IPS-18a (cell line): ENCODE data around the gene CASTOR1.

ENCODE experiments used
- H3K27ac ChIP-seq: one replicate; pipeline ENCODE4 v1.5.1; 2013; ENCODE audit warnings: low read length
- H3K27me3 ChIP-seq: one replicate; pipeline ENCODE4 v1.6.1; 2013; ENCODE audit warnings: mild to moderate bottlenecking, low read length; ENCODE audit not compliant: control insufficient read depth, insufficient read depth
- H3K36me3 ChIP-seq: one replicate; pipeline ENCODE4 v1.6.1; 2013; ENCODE audit warnings: low read depth, low read length; ENCODE audit not compliant: control insufficient read depth
- H3K4me1 ChIP-seq: one replicate; pipeline ENCODE4 v1.6.1; 2013; ENCODE audit warnings: low read depth, low read length; ENCODE audit not compliant: control insufficient read depth
- H3K4me3 ChIP-seq: one replicate; pipeline ENCODE4 v1.5.1; 2013; ENCODE audit warnings: low read length
- H3K9ac ChIP-seq: one replicate; pipeline ENCODE4 v1.6.1; 2013; ENCODE audit warnings: mild to moderate bottlenecking, low read length, moderate library complexity
- H3K9me3 ChIP-seq: one replicate; pipeline ENCODE4 v1.6.1; 2013; ENCODE audit warnings: low read depth, low read length; ENCODE audit not compliant: control insufficient read depth

The CASTOR1 gene

DNA sequence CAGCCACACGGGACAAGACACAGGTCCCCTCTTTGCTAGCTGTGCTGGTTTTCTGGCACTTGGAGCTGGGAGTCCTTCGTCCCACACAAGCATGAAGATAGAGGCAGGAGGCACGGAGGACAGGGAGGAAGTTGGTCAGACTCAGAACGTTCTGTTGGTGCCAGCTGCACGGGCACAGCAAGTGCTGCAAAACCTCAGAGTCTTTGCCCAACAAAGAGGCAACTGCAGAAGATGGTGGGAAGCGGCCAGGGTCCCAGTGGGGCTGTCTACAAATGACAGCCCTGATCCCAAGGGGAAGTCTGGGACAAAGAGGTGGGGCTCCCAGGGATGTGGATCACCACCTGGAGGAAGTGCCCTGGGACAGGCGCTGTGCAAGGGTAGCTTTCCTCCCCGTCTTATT is 13.3 kb downstream of the CASTOR1 start:
- no peaks in the 10 kb centered on the region for H3K4me1 ChIP-seq

DNA sequence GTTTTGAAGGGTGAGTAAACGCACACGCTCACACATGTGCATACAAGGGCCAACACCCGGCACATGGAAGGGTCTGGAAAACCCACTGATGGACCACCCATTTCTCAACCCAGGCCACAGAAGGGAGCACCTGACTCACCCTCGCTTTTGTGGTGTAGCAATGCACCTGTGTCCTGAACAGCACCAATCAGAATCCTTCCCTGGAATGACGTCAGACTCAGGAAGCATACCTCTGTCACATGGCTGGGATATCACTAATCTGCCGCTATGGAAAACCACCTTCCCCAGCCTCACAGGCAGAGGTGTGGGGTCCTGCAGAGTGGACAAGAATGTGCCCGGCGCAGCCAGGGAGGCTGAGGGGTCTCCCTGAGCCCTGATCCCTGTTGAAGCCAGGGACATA is 13.7 kb downstream of the CASTOR1 start:
- Histone ChIP-seq H3K4me1 (no peaks in the 10 kb centered on the region), H3K27me3 (no peaks in the 10 kb centered on the region), H3K36me3 (no peaks in the 10 kb centered on the region), H3K4me3 (no peak overlapping the region), H3K9me3 (no peaks in the 10 kb centered on the region), H3K9ac (no peak overlapping the region), H3K27ac (no peak overlapping the region)

More for the DNA sequence above, 13.3 kb downstream of the CASTOR1 start:
- no peaks in the 10 kb centered on the region for H3K9me3 ChIP-seq
- H3K27ac ChIP-seq: no peak overlapping the region
- H3K36me3 ChIP-seq: no peaks in the 10 kb centered on the region
- no peak overlapping the region for H3K4me3 ChIP-seq
- H3K27me3 ChIP-seq: no peaks in the 10 kb centered on the region
- no peak overlapping the region for H3K9ac ChIP-seq

DNA sequence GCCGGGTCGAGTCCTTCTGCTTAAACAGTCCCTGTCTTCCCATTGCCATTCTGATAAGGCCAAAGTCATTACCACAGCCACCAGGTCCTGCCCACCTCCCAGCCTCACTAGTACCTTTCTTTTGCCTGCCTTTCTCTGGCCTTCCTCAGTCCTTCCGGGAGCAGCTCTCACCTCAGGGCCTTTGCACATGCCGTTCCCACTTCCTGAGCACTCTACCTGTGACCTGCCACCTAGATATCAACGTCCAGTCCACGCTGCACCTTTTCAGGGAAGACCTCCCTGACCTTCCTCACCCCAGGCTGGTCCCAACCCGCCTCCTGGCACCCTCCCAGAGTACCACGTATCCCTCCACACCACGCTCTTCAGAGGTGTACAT is 14.9 kb downstream of the CASTOR1 start:
- H3K9ac ChIP-seq: no peak overlapping the region

DNA sequence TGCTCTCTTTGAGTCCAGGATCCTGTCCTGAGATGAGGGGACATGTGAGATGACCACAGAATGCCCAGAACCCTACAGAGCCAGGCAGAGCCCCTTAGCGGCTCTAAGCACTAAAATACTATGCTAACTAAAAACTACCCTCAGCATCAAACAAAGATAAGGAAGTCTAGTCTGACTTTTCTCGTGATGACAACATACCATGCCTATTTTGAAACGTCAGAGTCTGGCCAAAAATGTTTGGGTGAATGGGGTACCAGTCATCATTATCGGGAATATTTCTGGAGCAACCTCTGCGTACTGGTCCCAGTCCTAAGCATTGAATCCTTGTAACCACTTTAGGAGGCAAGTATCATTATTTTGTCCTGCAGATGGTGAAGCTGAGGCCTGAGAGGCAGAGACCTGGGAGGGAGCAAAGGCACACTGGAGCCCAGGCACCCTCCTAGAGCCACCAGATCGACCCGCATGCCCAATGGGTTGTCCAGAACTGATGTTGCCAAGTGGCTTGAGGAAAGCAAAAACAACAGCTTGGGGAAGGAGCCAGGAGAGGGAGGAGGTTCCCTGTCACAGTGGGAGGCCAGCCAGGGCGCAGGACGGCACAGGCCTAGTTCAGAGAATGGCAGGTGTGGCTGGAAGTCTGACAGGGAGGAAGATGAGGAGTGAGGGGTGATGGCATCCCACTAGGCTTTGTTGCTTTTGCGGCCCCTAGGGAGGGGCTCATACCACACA is 15.4 kb downstream of the CASTOR1 start:
- Histone ChIP-seq H3K4me3 (no peak overlapping the region), H3K36me3 (no peaks in the 10 kb centered on the region), H3K27ac (no peak overlapping the region), H3K4me1 (no peaks in the 10 kb centered on the region), H3K9ac (no peak overlapping the region), H3K27me3 (no peaks in the 10 kb centered on the region), H3K9me3 (no peaks in the 10 kb centered on the region)

More for the DNA sequence above, 14.9 kb downstream of the CASTOR1 start:
- Histone ChIP-seq H3K27ac (no peak overlapping the region), H3K9me3 (no peaks in the 10 kb centered on the region), H3K36me3 (no peaks in the 10 kb centered on the region), H3K4me1 (no peaks in the 10 kb centered on the region), H3K4me3 (no peak overlapping the region), H3K27me3 (no peaks in the 10 kb centered on the region)

DNA sequence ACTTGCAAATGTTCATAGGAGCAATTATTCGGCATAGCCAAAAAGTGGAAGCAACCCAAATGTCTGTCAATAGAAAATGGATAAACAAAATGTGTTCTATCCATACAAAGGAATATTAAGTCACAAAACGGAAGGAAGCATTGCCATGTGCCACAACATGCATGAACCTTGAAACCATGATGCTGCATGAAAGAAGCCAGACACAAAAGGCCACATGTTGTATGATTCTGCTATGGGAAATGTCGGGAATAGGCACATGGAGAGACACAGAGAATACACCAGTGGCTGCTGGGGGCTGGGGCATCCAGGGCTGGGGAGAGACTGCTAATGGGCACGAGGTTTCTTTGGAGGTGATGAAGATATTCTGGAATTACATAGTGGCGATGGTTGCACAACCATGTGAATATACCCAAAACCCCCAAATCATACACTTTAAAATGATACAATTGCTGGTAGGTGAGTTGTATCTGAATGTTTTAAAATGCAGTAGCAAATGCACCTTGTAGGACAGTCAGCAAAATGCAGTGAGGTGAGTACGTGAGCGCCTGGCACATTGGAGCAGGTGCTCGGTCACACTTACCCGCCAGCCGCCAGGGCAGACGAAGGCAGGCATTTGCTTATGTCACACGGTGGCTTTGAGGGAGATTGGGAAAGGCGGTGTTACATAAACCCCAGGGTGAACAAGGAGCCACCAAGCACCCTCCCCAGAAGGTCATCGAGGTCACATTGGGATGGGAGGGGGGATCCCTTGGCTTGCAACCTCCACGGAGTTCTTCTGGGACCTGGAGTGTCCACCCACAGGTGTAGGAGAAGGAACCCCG is 16.3 kb downstream of the CASTOR1 start:
- Histone ChIP-seq H3K27ac (no peak overlapping the region), H3K27me3 (no peaks in the 10 kb centered on the region), H3K36me3 (no peaks in the 10 kb centered on the region), H3K9me3 (no peaks in the 10 kb centered on the region), H3K4me3 (no peak overlapping the region), H3K9ac (no peak overlapping the region), H3K4me1 (no peaks in the 10 kb centered on the region)

DNA sequence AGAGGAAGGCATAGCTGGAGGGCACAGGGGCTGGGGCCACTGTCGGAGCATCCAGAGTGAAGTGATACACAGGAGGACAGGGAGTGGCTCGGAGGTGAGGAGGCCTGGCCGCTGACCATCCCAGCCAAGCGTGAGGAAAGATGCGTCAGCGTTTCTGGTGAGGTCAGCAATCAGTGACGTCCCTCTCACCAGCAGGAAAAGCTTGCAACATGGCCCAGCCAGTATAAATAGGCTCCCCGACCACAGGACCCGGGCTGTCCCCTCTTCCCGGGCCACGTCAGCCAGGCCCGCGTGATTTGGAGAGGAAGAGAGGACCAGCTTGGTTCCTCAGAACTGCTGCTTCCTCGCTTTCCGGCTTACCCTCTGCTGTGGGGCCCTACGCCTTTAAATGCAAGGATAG is 18.5 kb downstream of the CASTOR1 start:
- H3K9ac ChIP-seq: no peak overlapping the region
- no peaks in the 10 kb centered on the region for H3K27me3 ChIP-seq
- H3K36me3 ChIP-seq: no peaks in the 10 kb centered on the region
- H3K9me3 ChIP-seq: no peaks in the 10 kb centered on the region
- no peaks in the 10 kb centered on the region for H3K4me1 ChIP-seq
- no peak overlapping the region for H3K27ac ChIP-seq
- H3K4me3 ChIP-seq: no peak overlapping the region

DNA sequence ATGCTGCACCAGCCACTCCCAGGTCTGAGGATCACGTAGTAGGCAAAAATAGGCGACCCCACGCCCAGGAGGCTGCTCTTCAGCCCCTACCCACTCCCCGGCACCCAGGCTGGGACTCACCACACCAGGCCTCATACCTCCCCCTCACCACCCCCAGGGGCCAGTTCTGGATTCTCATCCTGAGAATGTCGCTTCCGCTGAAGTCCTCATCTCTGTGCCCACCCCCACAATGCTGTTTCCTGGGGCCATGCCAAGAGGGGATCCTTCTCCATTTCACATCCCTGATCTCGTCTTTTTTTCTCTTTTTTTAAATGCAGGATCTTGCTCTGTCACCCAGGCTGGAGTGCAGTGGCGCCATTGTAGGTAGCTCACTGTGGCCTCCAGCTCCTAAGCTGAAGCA is 21.0 kb downstream of the CASTOR1 start:
- Histone ChIP-seq H3K4me3 (no peak overlapping the region), H3K9ac (no peak overlapping the region), H3K27me3 (peaks cover 3% of the 10 kb centered on the region), H3K9me3 (no peaks in the 10 kb centered on the region), H3K36me3 (no peaks in the 10 kb centered on the region), H3K27ac (no peak overlapping the region), H3K4me1 (no peaks in the 10 kb centered on the region)

DNA sequence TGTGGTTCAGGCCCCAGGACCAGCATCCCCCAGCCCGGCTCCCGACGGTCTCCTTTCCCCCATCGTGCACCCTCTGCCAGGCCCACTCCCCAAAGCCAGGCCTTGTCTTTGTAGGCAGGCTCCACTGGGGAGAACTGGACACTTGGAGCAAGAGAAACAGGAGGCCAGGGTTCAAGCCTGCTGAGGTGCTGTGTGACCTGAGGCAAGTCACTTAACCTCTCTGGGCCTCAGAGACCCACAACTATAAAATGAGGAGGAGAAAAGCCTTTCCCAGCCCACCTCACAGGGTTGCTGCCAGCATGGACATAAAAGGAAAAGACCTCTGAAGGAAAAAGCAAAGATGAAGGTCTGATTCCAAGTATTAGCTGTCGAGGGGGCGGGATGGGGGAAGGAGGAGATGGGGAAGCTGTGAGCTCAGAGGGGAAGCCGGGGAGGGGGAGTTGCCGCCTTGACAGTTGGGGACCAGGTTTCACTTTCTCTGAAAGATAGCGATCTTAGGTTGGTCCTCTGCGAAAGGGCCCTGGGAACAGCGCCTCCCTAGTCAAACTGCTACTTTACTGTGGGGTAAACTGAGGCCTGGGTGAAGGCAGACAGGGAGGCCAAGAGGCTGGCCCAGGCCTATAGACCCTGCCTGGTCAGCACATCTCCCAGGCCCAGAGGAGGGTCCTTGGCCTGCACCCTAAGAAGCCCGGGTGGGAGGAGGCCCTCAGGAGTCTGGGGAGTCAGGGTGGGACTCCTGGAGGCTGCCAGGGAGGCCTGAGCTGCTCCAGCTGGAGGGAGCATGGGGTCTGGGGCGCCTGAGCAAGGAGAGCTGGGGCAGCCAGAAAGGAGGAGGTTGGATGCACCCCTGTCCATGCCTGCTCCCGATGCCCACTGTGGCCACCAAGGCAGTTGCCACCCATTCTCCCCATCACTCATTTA is 21.7 kb downstream of the CASTOR1 start:
- Histone ChIP-seq H3K4me3 (no peak overlapping the region), H3K4me1 (no peaks in the 10 kb centered on the region), H3K27me3 (peaks cover 6% of the 10 kb centered on the region), H3K9me3 (no peaks in the 10 kb centered on the region), H3K9ac (no peak overlapping the region), H3K27ac (no peak overlapping the region), H3K36me3 (no peaks in the 10 kb centered on the region)

DNA sequence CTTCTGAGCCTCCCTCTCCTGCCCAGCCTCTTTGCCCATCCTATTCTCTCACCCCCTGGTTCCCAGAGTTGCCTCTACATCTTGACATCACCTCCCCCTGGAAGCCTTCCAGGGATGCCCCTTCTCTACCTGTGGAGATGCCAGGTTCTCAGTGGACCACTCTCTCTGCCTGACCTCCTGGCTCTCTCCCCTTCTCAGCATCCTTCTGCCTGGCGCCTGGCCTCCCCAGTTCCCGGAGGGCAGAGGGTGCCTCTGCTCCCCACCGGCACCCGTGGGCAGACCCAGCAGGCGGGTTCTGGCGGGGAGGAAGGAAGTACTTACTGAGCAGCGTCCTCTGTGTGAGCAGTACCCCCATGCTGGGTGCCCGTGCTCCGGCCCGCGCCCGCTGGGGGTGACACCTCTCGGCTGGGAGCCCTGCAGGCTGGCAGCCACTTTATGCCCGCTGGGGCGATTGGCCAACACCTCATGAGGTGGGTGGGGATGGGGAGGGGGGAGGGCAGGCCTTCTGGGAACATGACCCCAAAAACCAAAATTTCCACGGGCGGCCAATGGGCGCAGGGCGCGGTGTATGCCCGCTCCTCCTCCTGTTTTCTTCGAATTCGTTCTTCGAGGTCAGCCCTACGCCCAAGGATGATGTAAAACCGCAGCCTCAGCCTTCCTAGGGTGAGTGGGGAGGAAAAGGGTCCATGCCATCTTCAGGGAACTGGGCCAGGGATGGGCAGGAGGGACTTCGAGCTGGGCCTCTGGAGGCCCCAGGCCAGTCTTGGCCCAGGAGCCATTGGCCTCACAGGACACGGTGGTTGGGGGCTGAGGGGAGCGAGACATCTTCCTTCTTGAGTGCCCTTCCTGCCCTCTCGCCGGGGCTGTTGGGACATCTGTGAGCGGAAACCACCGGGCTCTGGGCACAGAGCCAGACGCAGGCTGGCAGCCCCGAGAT is 22.6 kb downstream of the CASTOR1 start, which contains the start of gene OSM:
Gene OSM (minus strand): TSS at position 407 of the 937 bp plus-strand sequence. CDS start 52 bp downstream, at position 355.
- Histone ChIP-seq H3K27ac (no peak within 1 kb of the TSS), H3K4me1 (no peaks in the 10 kb centered on the region), H3K4me3 (no peak within 1 kb of the TSS), H3K9me3 (no peaks in the 10 kb centered on the region), H3K9ac (no peak within 1 kb of the TSS), H3K27me3 (peaks cover 6% of the 10 kb centered on the region), H3K36me3 (no peaks in the 10 kb centered on the region)

DNA sequence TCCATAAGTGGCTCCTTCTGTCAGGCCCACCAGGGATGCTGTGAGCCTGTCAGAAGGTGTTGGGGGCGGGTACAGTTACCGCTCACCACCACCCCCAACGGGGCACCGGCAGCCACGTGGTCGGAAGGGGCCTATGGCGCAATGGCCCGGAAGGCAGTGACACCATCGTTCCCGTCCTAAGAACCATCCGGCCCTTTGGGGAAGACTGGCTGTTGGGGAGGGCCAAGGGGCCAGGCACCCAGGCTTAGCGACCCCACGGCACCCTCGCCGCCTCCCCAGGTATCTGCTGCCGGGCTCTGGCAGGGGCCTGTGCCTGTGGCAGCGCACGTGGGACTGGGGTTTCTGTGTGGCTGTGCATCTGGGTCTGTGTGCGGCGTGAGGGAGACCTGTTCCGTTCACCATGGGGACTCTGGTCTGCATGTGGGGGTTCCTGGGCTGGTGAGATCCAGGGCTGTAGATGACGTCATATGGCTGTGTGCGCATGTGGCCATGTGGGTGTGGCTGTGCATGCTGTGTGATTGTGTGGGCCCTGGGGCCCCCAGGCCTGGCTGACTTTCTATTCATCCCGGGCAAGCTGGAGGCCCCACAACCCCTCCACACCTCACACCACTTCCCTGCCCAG is 23.4 kb downstream of the CASTOR1 start:
- H3K36me3 ChIP-seq: no peaks in the 10 kb centered on the region
- H3K9ac ChIP-seq: no peak overlapping the region
- no peaks in the 10 kb centered on the region for H3K4me1 ChIP-seq
- no peak overlapping the region for H3K27ac ChIP-seq
- H3K9me3 ChIP-seq: no peaks in the 10 kb centered on the region
- no peak overlapping the region for H3K4me3 ChIP-seq
- H3K27me3 ChIP-seq: peaks cover 6% of the 10 kb centered on the region
